Liver (tissue), 3 donors: Measurements from ENCODE around the gene SLIT2.

Source experiments
- CTCF ChIP-seq: fragments of 150-350 bp; IDR thresholded peaks from 2 replicates; pipeline ENCODE4 v1.5.1; 2017; ENCODE audit warnings: improper control_type of control experiment, low read depth, low read length; ENCODE audit not compliant: missing input control
- EGR1 ChIP-seq, 2 donors: IDR thresholded peaks; 2 replicates each; pipeline ENCODE4 v1.6.1; 2016 to 2018; ENCODE audit warnings: antibody characterized with exemption in 2 of 2, low read depth in 2 of 2
- TAF1 ChIP-seq: conservative IDR thresholded peaks from 2 replicates; pipeline ENCODE4 v1.6.1; 2016; ENCODE audit warnings: antibody characterized with exemption, mild to moderate bottlenecking
- YY1 ChIP-seq: IDR thresholded peaks from 2 replicates; pipeline ENCODE4 v1.6.1; 2016; ENCODE audit warnings: antibody characterized with exemption, mild to moderate bottlenecking
- TF ChIP-seq, protein P1 (sequence below): IDR thresholded peaks from 2 replicates; pipeline ENCODE4 v1.6.1; 2016; ENCODE audit warnings: antibody characterized with exemption
- TF ChIP-seq, protein P2 (sequence below): IDR thresholded peaks from 2 replicates; pipeline ENCODE4 v1.6.1; 2016; ENCODE audit warnings: antibody characterized with exemption
- TF ChIP-seq, protein P3 (sequence below): IDR thresholded peaks from 2 replicates; pipeline ENCODE4 v1.6.1; 2016; ENCODE audit warnings: antibody characterized with exemption
- donor health status: healthy.
- donor health status: healthy.

- TF ChIP-seq CTCF: no peak
- TF ChIP-seq, protein P1, sequence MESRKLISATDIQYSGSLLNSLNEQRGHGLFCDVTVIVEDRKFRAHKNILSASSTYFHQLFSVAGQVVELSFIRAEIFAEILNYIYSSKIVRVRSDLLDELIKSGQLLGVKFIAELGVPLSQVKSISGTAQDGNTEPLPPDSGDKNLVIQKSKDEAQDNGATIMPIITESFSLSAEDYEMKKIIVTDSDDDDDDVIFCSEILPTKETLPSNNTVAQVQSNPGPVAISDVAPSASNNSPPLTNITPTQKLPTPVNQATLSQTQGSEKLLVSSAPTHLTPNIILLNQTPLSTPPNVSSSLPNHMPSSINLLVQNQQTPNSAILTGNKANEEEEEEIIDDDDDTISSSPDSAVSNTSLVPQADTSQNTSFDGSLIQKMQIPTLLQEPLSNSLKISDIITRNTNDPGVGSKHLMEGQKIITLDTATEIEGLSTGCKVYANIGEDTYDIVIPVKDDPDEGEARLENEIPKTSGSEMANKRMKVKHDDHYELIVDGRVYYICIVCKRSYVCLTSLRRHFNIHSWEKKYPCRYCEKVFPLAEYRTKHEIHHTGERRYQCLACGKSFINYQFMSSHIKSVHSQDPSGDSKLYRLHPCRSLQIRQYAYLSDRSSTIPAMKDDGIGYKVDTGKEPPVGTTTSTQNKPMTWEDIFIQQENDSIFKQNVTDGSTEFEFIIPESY: no peak
- TF ChIP-seq TAF1: no peak
- TF ChIP-seq, protein P2, sequence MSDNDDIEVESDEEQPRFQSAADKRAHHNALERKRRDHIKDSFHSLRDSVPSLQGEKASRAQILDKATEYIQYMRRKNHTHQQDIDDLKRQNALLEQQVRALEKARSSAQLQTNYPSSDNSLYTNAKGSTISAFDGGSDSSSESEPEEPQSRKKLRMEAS: no peak
- TF ChIP-seq YY1: no peak
- TF ChIP-seq, protein P3, sequence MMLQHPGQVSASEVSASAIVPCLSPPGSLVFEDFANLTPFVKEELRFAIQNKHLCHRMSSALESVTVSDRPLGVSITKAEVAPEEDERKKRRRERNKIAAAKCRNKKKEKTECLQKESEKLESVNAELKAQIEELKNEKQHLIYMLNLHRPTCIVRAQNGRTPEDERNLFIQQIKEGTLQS: no peak
- TF ChIP-seq EGR1 (IDR thresholded peaks at IDR 0.05; ENCODE audit: low read depth in 2 of 2): no peak
These were observed 20.7 kb downstream of the SLIT2 start for GRCh38 chr4:20272411-20272872.
